ENCODE results near the gene TCP11L2.

- TF ChIP-seq CTCF (conservative IDR thresholded peaks at IDR 0.05; ENCODE audit: low read length) (no peak), EZH2phosphoT487 (IDR thresholded peaks at IDR 0.05; ENCODE audit: borderline replicate concordance) (no peak)
Observed at GRCh38 chr12:106274575-106275121, 27.9 kb upstream of the TCP11L2 start.

Data from Loucy (cell line).